ENCODE results near the gene SYNDIG1L.

The SYNDIG1L gene

GRCh38 chr14:74426202-74426582 is at the start of gene SYNDIG1L:
SYNDIG1L (minus strand) TSS chr14:74426210; CDS start chr14:74409744, 16,466 bp downstream.
- no peak for TF ChIP-seq GATA2 (IDR thresholded peaks at IDR 0.05; ENCODE audit: low read depth, low read length)
- no peak for TF ChIP-seq GATA3 (IDR thresholded peaks at IDR 0.05; ENCODE audit: low read depth, low read length)

- TF ChIP-seq GATA2 (IDR thresholded peaks at IDR 0.05; ENCODE audit: low read depth, low read length) (no peak), GATA3 (IDR thresholded peaks at IDR 0.05; ENCODE audit: low read depth, low read length) (no peak)
Observed at GRCh38 chr14:74475678-74476077, 49.7 kb upstream of the SYNDIG1L start.

- TF ChIP-seq GATA3 (IDR thresholded peaks at IDR 0.05; ENCODE audit: low read depth, low read length) (no peak), GATA2 (IDR thresholded peaks at IDR 0.05; ENCODE audit: low read depth, low read length) (no peak)
Observed at GRCh38 chr14:74474376-74474775, 48.4 kb upstream of the SYNDIG1L start.

GRCh38 chr14:74472601-74473000 is 46.6 kb upstream of the SYNDIG1L start:
- TF ChIP-seq GATA3 (IDR thresholded peaks at IDR 0.05; ENCODE audit: low read depth, low read length) (no peak), GATA2 (IDR thresholded peaks at IDR 0.05; ENCODE audit: low read depth, low read length) (no peak)

GRCh38 chr14:74469548-74470518 is 43.8 kb upstream of the SYNDIG1L start:
- TF ChIP-seq GATA3 (IDR thresholded peaks at IDR 0.05; ENCODE audit: low read depth, low read length) (no peak), GATA2 (IDR thresholded peaks at IDR 0.05; ENCODE audit: low read depth, low read length) (no peak)

- no peak for TF ChIP-seq GATA2 (IDR thresholded peaks at IDR 0.05; ENCODE audit: low read depth, low read length)
- TF ChIP-seq GATA3 (IDR thresholded peaks at IDR 0.05; ENCODE audit: low read depth, low read length), result no peak
Observed at GRCh38 chr14:74468513-74468912, 42.5 kb upstream of the SYNDIG1L start.

GRCh38 chr14:74465335-74465734 is 39.3 kb upstream of the SYNDIG1L start:
- TF ChIP-seq GATA3 (IDR thresholded peaks at IDR 0.05; ENCODE audit: low read depth, low read length) (no peak), GATA2 (IDR thresholded peaks at IDR 0.05; ENCODE audit: low read depth, low read length) (no peak)

GRCh38 chr14:74464785-74465184 is 38.8 kb upstream of the SYNDIG1L start:
- TF ChIP-seq GATA3 (IDR thresholded peaks at IDR 0.05; ENCODE audit: low read depth, low read length) (no peak), GATA2 (IDR thresholded peaks at IDR 0.05; ENCODE audit: low read depth, low read length) (no peak)

- no peak for TF ChIP-seq GATA3 (IDR thresholded peaks at IDR 0.05; ENCODE audit: low read depth, low read length)
- no peak for TF ChIP-seq GATA2 (IDR thresholded peaks at IDR 0.05; ENCODE audit: low read depth, low read length)
Observed at GRCh38 chr14:74463697-74464096, 37.7 kb upstream of the SYNDIG1L start.

GRCh38 chr14:74462993-74463392 is 37.0 kb upstream of the SYNDIG1L start:
- TF ChIP-seq GATA2 (IDR thresholded peaks at IDR 0.05; ENCODE audit: low read depth, low read length), result no peak

GRCh38 chr14:74459976-74460375 is 34.0 kb upstream of the SYNDIG1L start:
- no peak for TF ChIP-seq GATA3 (IDR thresholded peaks at IDR 0.05; ENCODE audit: low read depth, low read length)
- no peak for TF ChIP-seq GATA2 (IDR thresholded peaks at IDR 0.05; ENCODE audit: low read depth, low read length)

- TF ChIP-seq GATA2 (IDR thresholded peaks at IDR 0.05; ENCODE audit: low read depth, low read length), result no peak
- TF ChIP-seq GATA3 (IDR thresholded peaks at IDR 0.05; ENCODE audit: low read depth, low read length), result no peak
Observed at GRCh38 chr14:74459289-74459946, 33.4 kb upstream of the SYNDIG1L start.

GRCh38 chr14:74457565-74457895 is 31.5 kb upstream of the SYNDIG1L start:
- TF ChIP-seq GATA2 (IDR thresholded peaks at IDR 0.05; ENCODE audit: low read depth, low read length) (no peak), GATA3 (IDR thresholded peaks at IDR 0.05; ENCODE audit: low read depth, low read length) (no peak)

GRCh38 chr14:74456684-74457564 is 30.9 kb upstream of the SYNDIG1L start:
- TF ChIP-seq GATA3 (IDR thresholded peaks at IDR 0.05; ENCODE audit: low read depth, low read length) (no peak), GATA2 (IDR thresholded peaks at IDR 0.05; ENCODE audit: low read depth, low read length) (no peak)

Measured in SH-SY5Y (cell line).